ENCODE measurements around the gene TTC33.

TTC33 gene

DNA sequence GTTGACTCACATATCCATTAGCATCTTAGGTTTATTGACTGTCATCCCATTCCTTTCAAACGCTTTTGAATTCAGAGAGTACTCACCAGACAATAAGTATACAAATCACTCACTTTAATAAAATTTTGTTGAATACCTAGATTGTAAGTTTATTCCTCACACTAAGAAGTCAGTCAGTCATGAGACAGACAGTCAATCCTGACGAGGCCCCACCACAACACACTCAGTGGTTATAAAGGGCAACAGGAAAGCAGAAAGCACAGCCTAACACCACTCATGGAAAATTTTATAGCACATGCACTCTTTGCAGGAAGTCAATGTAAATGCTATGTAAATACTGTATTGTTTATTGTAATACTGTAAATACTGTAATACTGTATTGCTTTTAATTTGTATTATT, 252.3 kb downstream of the TTC33 start:
- DNase-seq: no peak

DNA sequence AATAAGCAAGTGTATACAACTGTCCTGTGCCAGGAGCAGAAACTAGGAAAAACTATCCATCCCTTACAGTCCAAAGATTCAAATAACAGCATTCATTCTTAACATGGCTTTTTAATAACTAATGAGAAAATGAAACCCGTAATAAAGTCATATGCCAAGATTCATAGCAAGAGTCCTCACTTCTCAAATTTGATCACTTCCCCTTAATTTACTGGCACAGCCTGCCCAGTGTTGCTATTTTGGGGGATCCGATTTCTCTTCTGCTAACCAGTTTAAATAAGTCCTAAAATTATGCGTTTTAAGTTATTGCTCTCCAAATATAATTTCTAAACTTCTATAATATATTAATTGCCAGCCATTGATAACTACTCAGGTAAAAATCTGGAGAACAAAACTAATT, 253.0 kb downstream of the TTC33 start:
- DNase-seq: no peak

DNA sequence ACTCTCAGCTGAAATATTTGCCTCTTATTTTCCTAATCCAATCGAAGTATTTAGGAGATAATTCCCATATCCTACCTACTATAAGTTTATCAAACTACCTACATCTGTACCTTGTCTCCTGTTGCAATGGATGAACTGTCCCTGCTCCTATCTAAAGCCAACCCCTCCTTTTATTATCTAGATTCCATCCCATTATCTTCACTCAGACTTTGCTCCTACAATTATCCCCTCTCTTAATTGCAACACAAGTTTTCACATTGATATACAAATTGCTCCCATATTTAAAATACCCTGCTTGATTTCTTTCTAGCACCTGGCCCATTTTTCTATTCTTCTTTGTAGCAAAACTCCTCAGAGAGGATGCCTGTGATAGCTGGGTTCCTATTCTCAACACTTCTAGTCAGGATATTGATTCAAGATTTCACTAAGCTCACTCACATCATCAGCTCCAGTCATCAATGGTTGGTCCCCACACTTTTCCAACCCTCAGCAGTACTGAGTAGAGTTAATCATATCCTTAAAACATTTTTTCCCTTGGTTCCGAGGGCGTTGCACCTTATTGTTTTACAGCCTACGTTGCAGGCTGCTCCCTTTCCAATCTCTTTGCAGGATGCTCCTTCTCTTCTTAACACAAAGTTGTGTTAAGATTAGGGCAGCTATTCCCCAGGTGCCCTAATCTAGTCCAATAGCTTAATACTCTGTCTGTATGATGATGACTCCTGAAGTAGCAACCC, 253.9 kb downstream of the TTC33 start:
- no peak for DNase-seq

DNA sequence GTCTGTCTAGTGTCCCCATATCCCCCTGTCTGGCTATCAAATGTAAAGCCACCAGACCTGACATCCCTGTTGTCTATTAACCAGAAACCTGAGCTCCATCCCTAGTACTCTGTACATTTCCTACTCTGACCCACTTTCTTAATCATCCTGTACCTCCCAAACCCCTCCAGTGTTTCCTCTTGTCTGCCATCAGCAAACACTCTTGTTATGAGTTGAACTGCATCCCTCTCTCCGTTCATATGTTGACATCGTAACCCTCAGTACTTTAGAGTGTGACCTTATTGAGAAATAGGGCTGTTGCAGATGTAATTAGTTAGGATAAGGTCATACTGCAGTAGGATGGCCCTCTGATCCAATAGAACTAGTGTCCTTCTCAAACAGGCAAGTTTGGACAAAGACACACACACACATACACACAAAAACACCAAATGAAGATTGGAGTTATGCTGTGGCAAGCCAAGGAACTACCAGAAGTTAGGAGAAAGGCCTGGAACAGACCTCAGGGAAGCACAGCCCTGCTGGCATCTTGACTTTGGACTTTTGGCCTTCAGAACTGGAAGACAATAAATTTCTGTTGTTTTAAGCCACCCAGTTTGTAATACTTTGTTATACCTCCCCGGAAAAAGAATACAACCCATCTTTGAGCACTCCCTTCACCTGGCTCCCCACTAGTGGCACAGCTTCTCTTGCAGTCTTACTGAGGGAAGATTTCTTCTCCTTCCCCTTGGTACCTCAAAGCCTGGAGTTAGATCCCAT, 256.1 kb downstream of the TTC33 start:
- DNase-seq: peak; percentile 63

DNA sequence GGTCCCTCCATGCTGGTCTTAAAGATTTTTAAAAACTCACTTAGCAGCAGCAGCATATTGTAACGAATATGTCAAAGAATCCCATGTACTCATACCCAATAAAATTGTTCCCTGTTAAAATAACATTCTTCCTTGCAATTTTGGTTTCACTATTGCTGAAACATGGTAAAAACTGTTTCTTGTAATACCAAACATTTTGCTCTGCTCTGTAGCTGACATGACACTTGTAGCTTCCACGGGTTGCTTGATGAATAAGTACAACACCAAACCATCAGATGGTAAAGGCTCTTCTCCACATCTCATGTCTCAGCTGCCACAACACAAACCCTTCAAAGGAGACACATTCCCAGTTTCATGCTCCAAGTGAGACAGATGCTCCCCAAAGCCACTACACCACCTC, 256.8 kb downstream of the TTC33 start:
- no peak for DNase-seq

DNA sequence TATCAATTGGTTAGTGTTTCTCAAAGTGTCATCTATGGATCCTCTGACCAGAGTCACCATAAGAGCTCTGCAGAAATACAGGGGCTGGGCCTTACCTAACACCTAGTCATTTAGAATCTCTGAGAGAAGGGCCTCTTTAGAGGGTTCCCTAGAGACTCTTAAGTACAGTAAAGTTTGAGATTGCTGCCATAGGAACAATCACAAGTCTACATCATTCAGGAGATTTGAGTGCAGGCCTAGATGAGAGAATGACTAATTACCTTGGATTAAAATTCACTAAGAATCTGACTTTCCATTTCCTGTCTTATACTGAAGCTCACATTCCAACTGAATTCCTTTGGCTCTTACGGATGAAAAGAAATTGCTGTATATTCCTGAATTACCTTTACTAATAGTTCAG, 258.2 kb downstream of the TTC33 start:
- peak; percentile 69 for DNase-seq

DNA sequence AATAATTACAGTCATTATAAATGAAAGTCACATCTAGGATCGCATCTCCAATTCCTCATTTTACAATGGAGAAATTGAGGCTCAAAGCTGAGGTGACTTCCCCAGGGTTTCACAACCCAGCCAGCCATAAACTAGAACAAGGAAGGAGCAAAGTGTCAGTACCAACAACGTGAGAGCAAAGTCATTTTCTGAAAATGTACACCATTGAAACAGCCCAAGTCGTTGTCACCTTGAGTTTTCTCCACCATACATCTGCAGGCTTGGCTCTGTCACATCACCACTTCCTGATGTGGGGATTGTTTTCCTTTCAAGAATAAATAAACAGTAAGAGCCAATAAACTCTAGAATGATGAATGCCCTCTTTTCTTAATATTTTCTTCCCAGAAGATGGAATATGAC, 260.5 kb downstream of the TTC33 start:
- DNase-seq: no peak

DNA sequence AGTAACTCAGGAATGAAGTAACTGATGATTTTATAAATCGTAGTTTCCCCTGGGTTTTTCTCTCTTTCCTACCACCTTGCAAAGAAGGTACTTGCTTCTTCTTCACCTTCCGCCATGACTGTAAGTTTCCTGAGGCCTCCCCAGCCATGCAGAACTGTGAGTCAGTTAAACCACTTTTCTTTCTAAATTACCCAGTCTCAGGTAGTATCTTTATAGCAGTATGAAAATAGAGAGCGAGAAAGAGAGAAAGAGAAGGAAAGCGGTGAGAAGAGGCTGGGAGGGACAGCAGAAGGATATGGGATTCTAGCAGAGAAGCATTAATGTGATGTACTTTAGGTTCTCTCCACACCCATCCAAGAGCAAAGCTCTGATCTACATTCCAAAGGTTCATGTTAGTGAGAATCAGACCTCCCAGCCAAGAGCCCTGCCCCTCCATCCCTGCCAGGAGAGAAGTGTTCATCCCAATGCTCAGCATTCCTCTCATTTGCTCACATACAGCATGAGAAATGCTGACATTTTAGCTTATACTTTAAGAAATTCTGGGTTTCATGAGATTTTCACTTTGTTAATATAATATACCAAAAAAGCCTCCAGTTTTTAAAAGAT, 261.0 kb downstream of the TTC33 start:
- DNase-seq: no peak

DNA sequence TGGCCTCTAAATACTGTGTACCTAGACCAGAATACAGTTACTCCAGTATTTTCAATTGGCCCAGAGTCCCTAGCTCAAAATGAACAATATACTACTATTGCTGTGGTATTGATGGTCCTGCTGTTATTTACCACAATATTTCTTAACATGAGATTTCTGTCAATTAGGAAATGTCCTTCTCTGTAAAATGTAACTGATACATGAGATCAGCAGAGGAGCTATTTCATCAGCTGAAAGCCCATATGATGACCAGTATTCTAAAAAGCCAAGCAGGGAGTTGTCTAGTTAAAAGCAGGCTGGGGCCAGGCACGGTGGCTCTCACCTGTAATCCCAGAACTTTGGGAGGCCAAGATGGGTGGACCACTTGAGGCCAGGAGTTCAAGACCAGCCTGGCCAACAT, 263.7 kb downstream of the TTC33 start:
- DNase-seq: no peak

DNA sequence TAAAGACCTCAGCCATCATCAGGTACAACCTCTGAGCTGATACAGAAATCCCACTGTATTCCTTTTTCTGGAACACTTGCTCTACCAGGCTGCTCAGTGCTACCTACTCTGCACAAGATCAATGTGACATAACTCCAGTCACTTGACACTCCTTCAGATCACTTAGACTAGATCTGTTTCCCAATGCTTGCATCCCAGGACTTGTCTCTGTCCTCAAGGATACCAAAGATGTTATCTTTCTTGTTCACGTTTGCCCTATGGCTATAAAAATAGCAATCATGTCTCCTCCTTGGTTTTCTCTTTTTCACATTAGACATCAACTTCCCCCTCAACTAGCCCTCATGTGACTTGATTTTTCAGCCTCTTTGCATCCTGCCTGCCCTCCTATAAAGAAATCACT, 264.1 kb downstream of the TTC33 start:
- DNase-seq: no peak

DNA sequence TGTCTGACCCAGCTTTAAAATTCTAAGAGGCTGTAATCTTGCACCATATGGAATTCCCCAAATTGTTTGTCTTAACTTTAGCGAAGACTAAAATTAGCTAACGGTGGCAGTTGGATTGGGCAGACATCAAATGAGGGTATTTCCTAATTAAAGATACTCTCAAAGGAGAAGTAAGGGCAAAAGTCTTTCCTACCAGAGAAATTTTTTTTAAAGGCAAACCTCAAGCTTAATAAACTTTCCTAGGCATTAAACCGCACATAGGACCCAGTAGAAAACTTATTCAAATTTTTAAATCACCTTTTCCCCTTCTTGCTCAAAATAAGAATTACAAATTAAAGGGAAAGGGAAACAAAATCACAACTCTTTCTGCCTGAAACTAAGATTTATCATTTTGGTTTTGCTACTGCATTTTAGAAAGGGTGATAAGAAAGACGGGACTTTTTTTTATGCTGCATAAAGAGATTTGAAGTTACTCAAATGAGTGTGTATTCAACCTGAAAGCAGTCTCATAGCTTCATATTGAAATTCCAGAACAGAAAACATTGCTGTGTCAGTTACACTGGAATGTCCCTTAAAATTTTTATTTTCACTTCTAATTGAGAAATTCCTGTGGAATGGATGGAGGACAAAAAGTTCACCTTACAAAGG, 265.2 kb downstream of the TTC33 start:
- peak; percentile 86 for DNase-seq

DNA sequence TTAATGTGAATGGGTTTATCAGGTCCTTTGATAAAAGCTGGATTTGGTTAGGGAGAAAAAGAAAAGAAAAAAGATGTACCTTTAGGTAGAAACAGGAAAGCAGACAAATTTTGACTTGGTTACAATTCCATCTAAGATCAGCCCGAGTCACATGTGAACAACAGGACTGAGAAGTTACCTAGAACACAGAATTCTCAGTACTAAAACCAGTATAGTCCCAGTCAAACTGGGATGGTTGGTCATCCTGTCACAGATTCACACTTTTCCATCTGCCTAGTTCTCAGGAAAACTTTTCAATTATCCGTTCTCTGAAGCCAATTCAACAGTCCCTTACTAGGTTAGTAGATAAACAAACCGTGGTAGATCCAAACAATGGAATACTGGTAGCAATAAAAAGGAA, 266.3 kb downstream of the TTC33 start:
- peak; percentile 72 for DNase-seq

DNA sequence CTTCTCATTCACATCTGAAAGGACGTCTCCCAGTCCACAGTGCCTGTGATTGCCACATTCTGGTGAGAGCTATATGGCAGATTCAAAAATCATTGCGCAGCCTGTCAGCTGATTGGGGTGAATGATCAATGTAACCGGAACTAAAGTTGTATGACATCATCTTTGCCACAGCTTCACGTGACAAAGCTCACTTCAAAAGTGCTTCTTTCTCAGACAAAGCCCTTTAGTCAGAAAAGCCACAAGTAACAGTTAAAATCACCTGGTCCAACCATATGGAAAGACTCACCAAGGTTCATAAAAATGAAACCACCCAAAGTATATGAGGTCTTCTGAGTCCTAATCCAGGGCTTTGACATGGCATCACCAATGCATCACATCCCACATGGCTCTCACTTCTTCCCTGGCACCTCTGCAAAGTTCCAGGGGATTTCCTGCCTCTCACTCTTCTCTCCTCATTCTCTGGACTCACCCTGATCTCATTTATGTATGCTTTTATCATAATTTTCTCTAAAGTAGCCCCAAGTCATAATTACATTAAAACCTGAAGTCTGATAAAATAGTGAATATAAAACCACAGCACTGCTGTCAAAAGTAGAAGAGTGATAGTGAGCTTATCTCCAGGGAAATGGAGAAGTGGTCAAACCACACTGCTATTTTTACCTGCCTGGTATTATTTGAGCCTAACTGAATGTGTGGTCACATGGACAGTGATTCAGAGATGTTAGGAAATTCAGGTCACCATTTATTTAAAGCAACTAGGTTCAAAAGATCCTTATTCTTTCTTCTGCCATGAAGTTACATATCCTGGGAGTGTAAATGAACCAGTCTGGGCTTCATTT, 269.1 kb downstream of the TTC33 start:
- peak; percentile 96 for DNase-seq

DNA sequence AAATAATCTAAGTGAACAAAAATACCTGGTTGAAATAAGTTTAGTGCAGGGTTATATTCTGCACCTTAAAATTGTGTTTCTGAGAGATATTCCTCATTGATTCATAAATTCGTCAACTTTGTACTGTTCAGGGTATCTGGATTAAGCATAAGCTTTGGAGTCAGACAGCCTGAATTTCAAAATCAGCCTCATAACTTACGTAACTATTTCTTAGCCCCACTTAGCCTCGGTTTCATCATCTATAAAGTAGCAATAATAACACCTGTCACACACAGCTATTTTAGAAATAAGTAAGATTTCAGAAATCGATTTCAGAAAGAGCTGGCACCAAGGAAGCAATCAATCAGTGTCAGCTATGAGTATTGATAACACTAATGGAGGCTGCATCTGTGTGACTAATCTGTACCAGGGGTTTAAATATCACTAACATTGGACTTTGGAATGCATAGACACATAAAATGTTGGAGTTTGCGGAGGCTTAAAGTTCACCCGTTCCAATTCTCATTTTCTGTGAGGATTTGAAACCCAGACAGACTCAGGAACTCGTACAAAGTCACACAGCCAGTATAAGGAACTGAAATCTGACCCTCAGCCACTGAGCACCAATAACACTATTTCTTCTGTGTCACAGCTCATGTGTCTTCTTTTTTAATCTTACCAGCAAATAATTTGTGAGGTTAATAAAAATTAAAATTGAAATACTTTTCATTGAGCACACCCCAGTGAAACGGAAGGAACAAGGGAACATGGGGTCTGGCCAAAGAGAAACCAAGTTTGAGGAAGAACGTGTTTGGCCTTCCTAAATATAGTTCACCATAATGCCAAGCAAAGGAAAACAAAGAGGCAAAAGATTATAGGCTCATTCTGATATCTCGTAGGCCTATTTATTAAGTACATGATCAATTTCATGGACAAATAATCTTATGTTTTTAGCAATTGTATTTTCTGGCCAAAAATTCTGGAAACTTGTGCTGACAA, 270.5 kb downstream of the TTC33 start:
- DNase-seq: no peak

DNA sequence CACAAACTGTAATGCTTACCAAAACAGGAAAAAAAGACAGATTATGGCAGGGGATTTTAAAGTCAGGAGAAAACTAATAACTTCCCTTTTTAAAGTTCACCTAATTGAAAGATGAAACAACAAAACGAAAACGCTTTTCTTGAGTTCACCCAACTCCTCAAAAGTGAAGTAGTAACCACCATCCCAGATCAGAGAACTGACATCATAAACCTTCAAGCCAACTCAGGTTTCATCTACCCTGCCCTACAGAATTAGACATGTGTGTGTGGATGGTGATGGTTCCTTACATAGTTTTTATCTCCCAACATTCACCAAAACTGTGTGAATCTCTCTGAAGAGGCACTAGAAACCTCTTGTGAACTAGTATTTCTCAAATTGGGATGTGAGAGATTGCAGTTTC, 271.3 kb downstream of the TTC33 start:
- peak; percentile 58 for DNase-seq

DNA sequence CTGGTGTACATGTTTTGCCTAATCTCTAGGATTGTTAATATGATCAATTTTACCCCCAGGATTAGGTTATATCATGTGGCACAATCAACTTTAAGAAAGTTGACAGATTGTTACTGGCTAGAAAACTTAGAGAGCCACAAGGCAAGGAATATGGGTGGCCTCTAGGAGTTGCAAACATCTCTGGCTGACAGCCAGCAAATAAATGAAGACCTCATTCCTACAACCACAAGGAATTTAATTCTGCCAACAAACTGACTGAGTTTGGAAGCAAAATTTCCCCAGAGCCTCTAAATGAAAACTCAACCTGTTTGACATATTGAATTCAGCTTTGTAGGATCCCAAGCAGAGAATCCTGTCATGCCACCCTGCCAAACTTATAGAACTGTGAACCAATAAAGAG, 272.4 kb downstream of the TTC33 start:
- DNase-seq: no peak

DNA sequence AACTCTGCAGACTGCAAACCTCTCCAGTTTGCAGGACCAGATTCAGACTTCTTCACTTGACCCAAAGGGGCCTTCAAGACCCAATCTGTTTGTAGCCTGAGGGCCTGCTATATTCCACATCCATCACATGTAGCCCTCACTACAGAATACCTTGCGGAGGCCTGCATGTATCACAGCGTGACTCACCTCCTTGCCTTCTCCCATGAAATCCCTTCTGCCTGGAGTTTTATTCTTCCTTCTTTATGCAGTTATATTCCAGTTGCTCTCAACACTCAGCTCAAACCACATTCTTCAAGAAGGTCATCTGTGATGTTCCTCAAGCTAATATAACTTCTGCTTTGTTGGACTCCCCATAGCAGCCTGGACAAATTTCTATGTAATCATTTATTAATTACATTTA, 274.5 kb downstream of the TTC33 start:
- no peak for DNase-seq

DNA sequence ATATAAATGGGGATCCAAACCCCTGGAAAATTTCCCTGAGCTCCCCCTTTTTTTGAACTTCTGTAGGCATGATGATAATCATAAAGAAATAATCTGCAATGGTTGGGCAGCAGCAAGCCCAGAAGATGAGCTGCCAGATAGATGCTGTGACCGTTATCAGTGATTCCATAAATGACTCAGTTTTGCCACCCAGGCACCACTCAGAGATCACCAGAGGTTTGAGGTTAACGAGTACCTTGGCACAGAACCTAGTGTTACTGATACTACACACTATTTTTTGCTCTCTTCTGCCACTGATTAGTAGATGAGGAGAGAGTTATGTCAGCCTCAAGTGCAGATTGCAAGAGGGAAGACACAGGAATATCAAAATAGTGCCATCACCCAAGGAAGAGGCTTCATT, 275.4 kb downstream of the TTC33 start:
- DNase-seq: peak; percentile 96

DNA sequence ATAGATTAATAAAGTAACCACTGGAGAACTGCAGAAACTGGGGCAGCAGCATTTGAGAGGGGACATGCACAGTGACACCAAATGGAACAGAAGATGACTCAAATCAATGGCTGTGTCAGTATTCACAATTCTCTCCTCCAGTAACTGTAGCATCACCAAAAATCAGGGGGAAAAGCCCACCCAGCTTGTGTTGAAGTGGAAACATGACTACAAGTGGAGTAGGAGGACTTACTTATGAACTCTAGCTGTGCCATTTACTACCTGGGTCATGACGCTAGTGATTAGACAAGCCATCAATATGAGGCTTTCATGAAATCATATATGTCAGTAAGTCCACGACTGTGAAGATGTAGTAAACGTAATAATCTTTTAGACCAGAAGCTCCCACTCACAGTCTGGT, 275.8 kb downstream of the TTC33 start:
- DNase-seq: peak; percentile 68

DNA sequence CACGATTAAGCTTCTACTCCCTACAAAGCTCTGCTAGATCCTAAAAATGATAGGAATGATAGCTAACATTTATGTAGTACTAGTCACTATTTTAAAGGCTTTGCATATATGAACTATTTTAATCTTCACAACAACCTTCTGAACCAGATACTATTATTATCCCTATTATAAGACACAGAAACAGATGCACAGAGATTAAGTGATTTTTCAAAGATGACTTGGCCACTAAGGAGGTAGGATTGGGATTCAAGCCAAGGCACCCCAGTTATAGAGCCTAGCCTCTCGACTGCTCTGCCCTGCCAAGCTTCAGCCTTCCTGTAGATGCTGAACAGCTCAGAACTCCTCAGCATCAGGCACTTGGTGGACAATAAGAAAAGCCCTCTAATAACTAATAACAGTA, 277.0 kb downstream of the TTC33 start:
- no peak for DNase-seq

DNA sequence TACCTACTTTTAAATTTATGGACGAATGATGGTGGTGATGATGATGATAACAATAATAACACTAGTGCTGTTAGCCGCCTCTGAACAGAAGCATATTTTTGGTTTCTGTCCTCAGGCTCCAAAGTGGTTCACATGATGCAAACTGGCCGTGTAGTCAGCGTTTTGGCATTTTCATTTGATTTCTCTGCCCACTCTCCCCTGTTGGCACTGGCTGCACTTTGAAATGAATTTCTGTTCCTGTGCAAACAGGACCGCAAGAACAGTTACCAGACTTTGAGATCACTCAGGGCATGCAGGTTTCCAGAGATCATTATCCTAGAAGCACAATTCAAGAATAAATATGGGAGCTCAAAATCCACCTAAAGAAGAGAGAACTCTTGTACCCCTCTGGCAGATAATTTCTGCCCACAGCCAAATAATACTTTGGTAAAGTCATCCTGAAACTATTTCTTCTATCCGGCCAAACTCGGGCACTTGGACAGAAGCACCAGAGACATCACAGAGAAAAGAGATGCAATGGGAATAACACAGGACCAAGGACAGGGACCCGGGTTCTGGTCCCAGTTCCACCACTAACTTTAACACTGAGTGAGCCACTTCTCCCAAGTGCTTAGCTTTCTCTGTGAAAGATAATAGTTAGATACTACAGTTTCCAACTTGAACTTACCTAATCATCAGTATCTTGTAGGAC, 277.8 kb downstream of the TTC33 start:
- DNase-seq: no peak
